Endothelial cell of umbilical vein (primary cell): ENCODE measurements around the gene PIEZO2. TPM values are rescaled to one million over a fixed set of nuclear protein-coding genes. Genes with fewer than 3 reads are reported as not detected.

Experiments
- BruUV-seq: library from RNA; stranded (reverse); fragments of 400-500 nt; replicated peaks from 2 replicates; lab custom pipeline; 2021; lab: Mats Ljungman, UMichigan
- CTCF ChIA-PET: fragments of 300-600, 350-600 bp; sonication (Branson Sonifier 250); formaldehyde crosslinking; loops from one replicate; lab custom pipeline; 2021; ENCODE audit warnings: antibody characterized with exemption, inconsistent platforms; lab: Charles Lee
- POLR2A ChIA-PET: fragments of 300-600, 350-600 bp; sonication (Branson Sonifier 250); formaldehyde crosslinking; loops from one replicate; lab custom pipeline; 2021; ENCODE audit warnings: antibody characterized with exemption, inconsistent platforms; lab: Charles Lee
- DNase-seq: peaks from one replicate; pipeline ENCODE4 v3.0.0-alpha.2; 2011; ENCODE audit warnings: low read depth, low spot score
- FAIRE-seq: peaks from 2 replicates; lab custom pipeline; 2011; peaks lifted over from hg19 to GRCh38; lab: Jason Lieb, UNC
- H2AFZ ChIP-seq: 2 replicates; pipeline ENCODE4 v1.6.0; 2012; ENCODE audit warnings: low read depth, low read length, control low read depth, inconsistent platforms
- H3K27ac ChIP-seq: 2 replicates; pipeline ENCODE4 v1.5.1; 2011; ENCODE audit warnings: low read depth, mild to moderate bottlenecking, control low read depth, low read length, moderate library complexity; ENCODE audit not compliant: insufficient read depth
- H3K27me3 ChIP-seq, 2 experiments: 2 replicates each; pipeline versions ENCODE4 v1.6.0 to v1.6.1; 2011; ENCODE audit warnings: low read length in 2 of 2, mixed read lengths in 1 of 2; ENCODE audit not compliant: control insufficient read depth in 2 of 2, insufficient read depth in 2 of 2
- H3K36me3 ChIP-seq, 2 experiments: 2 replicates in 1 of 2; 3 replicates in 1 of 2; pipeline ENCODE4 v1.5.1; 2011; ENCODE audit warnings: low read length in 2 of 2, mild to moderate bottlenecking in 1 of 2, moderate library complexity in 1 of 2; ENCODE audit not compliant: control insufficient read depth in 2 of 2, insufficient read depth in 2 of 2; ENCODE audit errors: extremely low read depth in 1 of 2
- H3K4me1 ChIP-seq: 3 replicates; pipeline ENCODE4 v1.5.1; 2011; ENCODE audit warnings: mild to moderate bottlenecking, low read length; ENCODE audit not compliant: control insufficient read depth, insufficient read depth; ENCODE audit errors: extremely low read depth
- H3K4me2 ChIP-seq: 2 replicates; pipeline ENCODE4 v1.6.1; 2011; ENCODE audit warnings: low read length, control low read depth, mixed read lengths; ENCODE audit not compliant: insufficient read depth
- H3K4me3 ChIP-seq, 3 experiments: fragments of 200-600 bp in 1 of 3; sonication (generic), shearing (Covaris generic) in 1 of 3; replicated peaks in 1 of 3; 2 replicates each; pipeline ENCODE4 v1.5.1; 2011 to 2016; ENCODE audit warnings: control low read depth in 3 of 3, low read length in 3 of 3, mild to moderate bottlenecking in 2 of 3, inconsistent platforms in 1 of 3, low read depth in 1 of 3, moderate library complexity in 1 of 3; ENCODE audit not compliant: insufficient read depth in 1 of 3
- H3K79me2 ChIP-seq: 2 replicates; pipeline ENCODE4 v1.6.0; 2012; ENCODE audit warnings: low read length, inconsistent platforms; ENCODE audit not compliant: control insufficient read depth, insufficient read depth
- H3K9ac ChIP-seq: replicated peaks from 2 replicates; pipeline ENCODE3; 2011; ENCODE audit warnings: low read length, control low read depth; ENCODE audit not compliant: insufficient read depth; ENCODE audit errors: extremely low read depth
- H3K9me1 ChIP-seq: replicated peaks from 3 replicates; pipeline ENCODE4 v1.6.0; 2011; ENCODE audit warnings: mild to moderate bottlenecking, low read length; ENCODE audit not compliant: control insufficient read depth, insufficient read depth; ENCODE audit errors: extremely low read depth
- H3K9me3 ChIP-seq: replicated peaks from 2 replicates; pipeline ENCODE4 v1.5.1; 2012; ENCODE audit warnings: low read length, inconsistent platforms; ENCODE audit not compliant: control insufficient read depth, insufficient read depth
- H4K20me1 ChIP-seq: replicated peaks from 2 replicates; pipeline ENCODE3; 2011; ENCODE audit warnings: mild to moderate bottlenecking, low read length; ENCODE audit not compliant: control insufficient read depth, insufficient read depth; ENCODE audit errors: extremely low read depth
- CTCF ChIP-seq, 2 donors: IDR thresholded peaks; 1 replicate in 1 of 2; 2 replicates in 1 of 2; pipeline ENCODE4 v1.5.1; 2011; ENCODE audit warnings: low read length in 2 of 2, mild to moderate bottlenecking in 2 of 2, moderate library complexity in 2 of 2, control low read depth in 1 of 2, inconsistent platforms in 1 of 2, low read depth in 1 of 2; ENCODE audit not compliant: insufficient read depth in 1 of 2; ENCODE audit errors: extremely low read depth in 1 of 2
- EZH2 ChIP-seq: IDR thresholded peaks from 2 replicates; pipeline ENCODE4 v1.6.1; 2012; ENCODE audit warnings: borderline replicate concordance, low read depth, mild to moderate bottlenecking, moderate library complexity, low read length, inconsistent platforms; ENCODE audit not compliant: severe bottlenecking
- FOS ChIP-seq: IDR thresholded peaks from 2 replicates; pipeline ENCODE4 v1.6.1; 2011; ENCODE audit warnings: mild to moderate bottlenecking, low read length, moderate library complexity, borderline replicate concordance; ENCODE audit not compliant: insufficient read depth
- GATA2 ChIP-seq: IDR thresholded peaks from 2 replicates; pipeline ENCODE4 v1.7.0; 2011; ENCODE audit warnings: low read depth, mild to moderate bottlenecking, moderate library complexity, mixed read lengths, low read length; ENCODE audit not compliant: insufficient read length, insufficient read depth
- JUN ChIP-seq: IDR thresholded peaks from 2 replicates; pipeline ENCODE4 v1.6.1; 2011; ENCODE audit warnings: borderline replicate concordance, low read depth; ENCODE audit not compliant: insufficient read length, insufficient read depth
- MAX ChIP-seq: IDR thresholded peaks from 2 replicates; pipeline ENCODE4 v1.6.1; 2011; ENCODE audit not compliant: insufficient read depth, insufficient read length
- MYC ChIP-seq: IDR thresholded peaks from one replicate; pipeline ENCODE4 v1.6.1; 2011; ENCODE audit warnings: mild to moderate bottlenecking, low read depth, low read length
- POLR2A ChIP-seq: IDR thresholded peaks from 2 replicates; pipeline ENCODE4 v1.6.1; 2012; ENCODE audit warnings: low read depth, mild to moderate bottlenecking, control low read depth, low read length
- POLR2AphosphoS5 ChIP-seq: IDR thresholded peaks from 2 replicates; pipeline ENCODE4 v1.6.1; 2012; ENCODE audit warnings: low read depth, mild to moderate bottlenecking, control low read depth, low read length, moderate library complexity; ENCODE audit not compliant: insufficient read depth
- dilution Hi-C: fragments of 300-500 bp; cut with MboI; formaldehyde crosslinking; loops from one replicate; pipeline ENCODE4 v1.15.0; 2019; ENCODE audit warnings: low sequenced_read_pairs; ENCODE audit not compliant: extremely low pct_ligation_motif_present
- intact Hi-C: fragments of 100-400 bp; cut with micrococcal nuclease; formaldehyde crosslinking; loops from one replicate; pipeline ENCODE4 v1.10.0; 2022
- polyA plus RNA-seq, 4 experiments: library from polyadenylated mRNA; depleted of rRNA in 3 of 4; stranded (reverse) in 3 of 4; unstranded in 1 of 4; fragments of >200 nt; gene quantifications; 2 replicates each; pipeline versions ENCODE4 v1.2.1 to v1.2.3, GENCODE V29; 2011 to 2012; ENCODE audit warnings: missing spikeins in 1 of 4
- total RNA-seq: library from RNA; stranded (reverse); gene quantifications from 2 replicates; pipeline ENCODE4 v1.2.3, GENCODE V29; 2021

PIEZO2 gene
- total and polyA plus RNA-seq, 2 donors (not counting 3 experiments of a cell fraction or from before 2014, with no cell fraction given): 1.7 to 11.2 TPM

- ChIA-PET CTCF (interaction anchor here (1.5 to 2.0 kb wide), 2 partner anchors 179 to 181 kb away, joined by 3 to 12 read pairs; no protein-coding TSS in a partner anchor), POLR2A (no interaction called here)
- Histone ChIP-seq H2AFZ (no peak overlapping the region), H3K9ac (no peak overlapping the region), H3K79me2 (no peaks in the 10 kb centered on the region), H3K4me2 (no peak overlapping the region), H3K36me3 (no peaks in the 10 kb centered on the region), H3K4me1 (peaks cover 30% of the 10 kb centered on the region), H3K4me3 (no peak overlapping the region), H3K27me3 (no peaks in the 10 kb centered on the region), H3K27ac (no peak overlapping the region), H3K9me3 (no peaks in the 10 kb centered on the region), H4K20me1 (no peaks in the 10 kb centered on the region), H3K9me1 (no peaks in the 10 kb centered on the region)
- no TSS peak for BruUV-seq
- TF ChIP-seq MAX: no peak
- TF ChIP-seq MYC: no peak
- no peak for TF ChIP-seq GATA2
- no peak for TF ChIP-seq EZH2
- no peak for TF ChIP-seq POLR2AphosphoS5
- no peak for TF ChIP-seq CTCF (IDR thresholded peaks at IDR 0.05; ENCODE audit: extremely low read depth in 1 of 2, insufficient read depth in 1 of 2, low read depth in 1 of 2, low read length in 2 of 2)
- no peak for TF ChIP-seq JUN
- no peak for TF ChIP-seq FOS
- TF ChIP-seq POLR2A: no peak
- DNase-seq (no peak), FAIRE-seq (no peak)
- intact Hi-C loops: loop anchor here (5.0 kb wide), 1 partner anchor 52 kb away; no protein-coding TSS in a partner anchor
- dilution Hi-C loops: no loop called here
Observed at GRCh38 chr18:10860382-10860781, 289.0 kb downstream of the PIEZO2 start.
